ENCODE measurements around the gene INPP5A. TPM values are rescaled to one million over a fixed set of nuclear protein-coding genes. Genes with fewer than 3 reads are reported as not detected.
"Not testable (repeated sequence)": the region's sequence is repeated elsewhere in the genome, so short reads cannot be mapped to it uniquely, and the experiment has no call there.

The INPP5A gene
- total and polyA plus RNA-seq, 5 donors from 2014 or later: 0.66 to 21.3 (median 1.0) TPM

- H3K4me1 ChIP-seq (ENCODE audit: control insufficient read depth, insufficient read depth, low read length, poor library complexity, severe bottlenecking): no peaks in the 10 kb centered on the region
- no peak overlapping the region for H3K4me3 ChIP-seq (ENCODE audit: low read depth, low read length)
- no peaks in the 10 kb centered on the region for H3K36me3 Mint-ChIP-seq
- DNase-seq (no peak), ATAC-seq (ENCODE audit: low read depth in 2 of 2) (no peak)
- no peaks in the 10 kb centered on the region for H3K27me3 Mint-ChIP-seq
- no peak overlapping the region for H3K4me3 Mint-ChIP-seq
- H3K27ac Mint-ChIP-seq: no peak overlapping the region
- H3K27ac ChIP-seq (ENCODE audit: insufficient read depth, low read length, poor library complexity, severe bottlenecking): no peak overlapping the region
- H3K4me1 Mint-ChIP-seq: no peaks in the 10 kb centered on the region
- peaks cover 0 to 6% (median 0%) of the 10 kb centered on the region in 7 donors for H3K9me3 Mint-ChIP-seq
- no peaks in the 10 kb centered on the region for H3K9me3 ChIP-seq (ENCODE audit: control insufficient read depth in 2 of 2, low read length in 2 of 2)
- H3K27me3 ChIP-seq (ENCODE audit: control insufficient read depth, insufficient read depth, low read length): no peaks in the 10 kb centered on the region
- no peaks in the 10 kb centered on the region for H3K36me3 ChIP-seq (ENCODE audit: control insufficient read depth, insufficient read depth, low read length)
Measured at GRCh38 chr10:132820056-132820455, 282.5 kb downstream of the INPP5A start.

DNA sequence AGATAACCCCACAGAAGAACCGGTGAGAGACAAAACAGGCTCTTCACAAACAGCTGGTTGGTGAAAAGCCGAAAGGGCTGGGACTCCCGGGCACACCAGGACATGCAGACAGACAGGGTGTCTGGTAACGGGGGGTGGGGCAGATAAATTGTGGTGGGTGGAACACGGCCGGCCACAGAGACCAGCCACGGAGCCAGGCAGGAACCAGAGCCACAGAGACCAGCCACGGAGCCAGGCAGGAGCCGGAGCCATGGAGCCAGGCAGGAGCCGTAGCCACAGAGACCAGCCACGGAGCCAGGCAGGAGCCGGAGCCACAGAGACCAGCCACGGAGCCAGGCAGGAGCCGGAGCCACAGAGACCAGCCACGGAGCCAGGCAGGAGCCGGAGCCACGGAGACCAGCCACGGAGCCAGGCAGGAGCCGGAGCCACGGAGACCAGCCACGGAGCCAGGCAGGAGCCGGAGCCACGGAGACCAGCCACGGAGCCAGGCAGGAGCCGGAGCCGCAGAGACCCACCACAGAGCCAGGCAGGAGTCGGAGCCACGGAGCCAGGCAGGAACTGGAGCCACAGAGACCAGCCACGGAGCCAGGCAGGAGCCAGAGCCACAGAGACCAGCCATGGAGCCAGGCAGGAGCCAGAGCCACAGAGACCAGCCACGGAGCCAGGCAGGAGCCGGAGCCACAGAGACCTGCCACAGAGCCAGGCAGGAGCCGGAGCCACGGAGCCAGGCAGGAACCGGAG, 288.4 kb downstream of the INPP5A start:
- not testable (repeated sequence) for H3K9me3 Mint-ChIP-seq; H3K27me3 Mint-ChIP-seq; H3K27ac ChIP-seq (ENCODE audit: insufficient read depth, low read length, poor library complexity, severe bottlenecking); H3K4me3 ChIP-seq (ENCODE audit: low read depth, low read length); H3K9me3 ChIP-seq (ENCODE audit: control insufficient read depth in 2 of 2, low read length in 2 of 2); DNase-seq; H3K27me3 ChIP-seq (ENCODE audit: control insufficient read depth, insufficient read depth, low read length); ATAC-seq (ENCODE audit: low read depth in 2 of 2); H3K36me3 ChIP-seq (ENCODE audit: control insufficient read depth, insufficient read depth, low read length); H3K36me3 Mint-ChIP-seq; H3K4me1 Mint-ChIP-seq; H3K4me1 ChIP-seq (ENCODE audit: control insufficient read depth, insufficient read depth, low read length, poor library complexity, severe bottlenecking); H3K4me3 Mint-ChIP-seq
- H3K27ac Mint-ChIP-seq: peak overlapping the region in 1 of 3 donors; percentile 87

GRCh38 chr10:132826524-132827422, 289.2 kb downstream of the INPP5A start:
- ATAC-seq (ENCODE audit: low read depth in 2 of 2): no peak
- no peaks in the 10 kb centered on the region for H3K4me1 Mint-ChIP-seq
- DNase-seq: no peak
- Histone ChIP-seq H3K27ac (ENCODE audit: insufficient read depth, low read length, poor library complexity, severe bottlenecking) (no peak overlapping the region), H3K9me3 (ENCODE audit: control insufficient read depth in 2 of 2, low read length in 2 of 2) (no peaks in the 10 kb centered on the region), H3K27me3 (ENCODE audit: control insufficient read depth, insufficient read depth, low read length) (no peaks in the 10 kb centered on the region), H3K36me3 (ENCODE audit: control insufficient read depth, insufficient read depth, low read length) (no peaks in the 10 kb centered on the region), H3K4me1 (ENCODE audit: control insufficient read depth, insufficient read depth, low read length, poor library complexity, severe bottlenecking) (no peaks in the 10 kb centered on the region), H3K4me3 (ENCODE audit: low read depth, low read length) (no peak overlapping the region)
- H3K27me3 Mint-ChIP-seq: no peaks in the 10 kb centered on the region
- no peak overlapping the region for H3K4me3 Mint-ChIP-seq
- H3K9me3 Mint-ChIP-seq: peaks cover 0 to 6% (median 0%) of the 10 kb centered on the region in 7 donors
- H3K36me3 Mint-ChIP-seq: no peaks in the 10 kb centered on the region
- H3K27ac Mint-ChIP-seq: no peak overlapping the region

DNA sequence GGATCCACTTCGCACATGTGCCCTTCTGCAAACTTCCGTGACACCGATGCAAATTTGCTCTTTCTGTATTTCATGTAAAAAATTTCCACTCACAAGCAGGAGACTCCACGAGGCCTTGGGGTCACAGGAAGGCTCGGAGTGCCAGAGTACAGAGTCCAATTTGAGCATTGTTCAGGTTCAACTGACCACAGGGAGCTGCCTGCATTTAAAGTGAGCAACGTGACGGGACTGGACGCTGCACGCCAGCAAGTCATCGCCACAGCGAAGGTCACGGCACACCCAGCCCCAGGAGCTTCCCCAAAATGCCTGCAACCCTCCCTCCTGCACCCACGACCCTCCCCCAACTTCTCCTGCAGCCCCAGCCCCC, 289.8 kb downstream of the INPP5A start:
- Mint-ChIP-seq H3K4me1 (no peaks in the 10 kb centered on the region), H3K27ac (no peak overlapping the region), H3K36me3 (no peaks in the 10 kb centered on the region), H3K4me3 (no peak overlapping the region), H3K9me3 (peaks cover 0 to 7% (median 0%) of the 10 kb centered on the region in 7 donors), H3K27me3 (no peaks in the 10 kb centered on the region)
- ATAC-seq (ENCODE audit: low read depth in 2 of 2): no peak
- Histone ChIP-seq H3K27me3 (ENCODE audit: control insufficient read depth, insufficient read depth, low read length) (no peaks in the 10 kb centered on the region), H3K36me3 (ENCODE audit: control insufficient read depth, insufficient read depth, low read length) (no peaks in the 10 kb centered on the region), H3K27ac (ENCODE audit: insufficient read depth, low read length, poor library complexity, severe bottlenecking) (no peak overlapping the region), H3K4me1 (ENCODE audit: control insufficient read depth, insufficient read depth, low read length, poor library complexity, severe bottlenecking) (no peaks in the 10 kb centered on the region), H3K4me3 (ENCODE audit: low read depth, low read length) (no peak overlapping the region), H3K9me3 (ENCODE audit: control insufficient read depth in 2 of 2, low read length in 2 of 2) (no peaks in the 10 kb centered on the region)
- DNase-seq: no peak

- Mint-ChIP-seq H3K9me3 (peaks cover 0 to 9% (median 0%) of the 10 kb centered on the region in 7 donors), H3K4me1 (no peaks in the 10 kb centered on the region), H3K27ac (no peak overlapping the region), H3K27me3 (no peaks in the 10 kb centered on the region), H3K4me3 (no peak overlapping the region), H3K36me3 (no peaks in the 10 kb centered on the region)
- H3K4me3 ChIP-seq (ENCODE audit: low read depth, low read length): no peak overlapping the region
- no peaks in the 10 kb centered on the region for H3K27me3 ChIP-seq (ENCODE audit: control insufficient read depth, insufficient read depth, low read length)
- H3K4me1 ChIP-seq (ENCODE audit: control insufficient read depth, insufficient read depth, low read length, poor library complexity, severe bottlenecking): no peaks in the 10 kb centered on the region
- H3K9me3 ChIP-seq (ENCODE audit: control insufficient read depth in 2 of 2, low read length in 2 of 2): no peaks in the 10 kb centered on the region
- no peak overlapping the region for H3K27ac ChIP-seq (ENCODE audit: insufficient read depth, low read length, poor library complexity, severe bottlenecking)
- DNase-seq (no peak), ATAC-seq (ENCODE audit: low read depth in 2 of 2) (no peak)
- H3K36me3 ChIP-seq (ENCODE audit: control insufficient read depth, insufficient read depth, low read length): no peaks in the 10 kb centered on the region
Measured at GRCh38 chr10:132827861-132828539, 290.4 kb downstream of the INPP5A start.

DNA sequence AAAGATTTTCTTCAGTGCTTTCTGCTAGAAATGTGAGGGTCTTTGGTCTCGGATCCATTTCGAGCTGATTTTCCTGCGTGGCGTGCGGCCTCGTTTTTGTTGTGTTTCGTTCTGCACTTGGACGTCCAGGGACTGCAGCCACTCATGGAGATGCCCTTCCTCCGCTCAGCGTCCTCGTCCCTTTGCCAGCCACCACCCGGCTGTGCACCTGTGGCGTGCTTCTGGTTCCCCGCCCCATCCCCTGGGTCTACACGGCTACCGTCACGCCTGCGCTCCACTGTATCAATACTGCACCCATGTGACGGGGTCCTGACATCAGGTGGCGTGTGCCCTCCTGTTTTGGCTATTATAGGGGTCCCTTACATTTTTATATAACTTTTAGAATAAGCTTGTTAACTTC, 291.1 kb downstream of the INPP5A start:
- DNase-seq (no peak), ATAC-seq (ENCODE audit: low read depth in 2 of 2) (no peak)
- Mint-ChIP-seq H3K36me3 (no peaks in the 10 kb centered on the region), H3K27me3 (no peaks in the 10 kb centered on the region), H3K4me3 (no peak overlapping the region), H3K9me3 (peaks cover 0 to 9% (median 0%) of the 10 kb centered on the region in 7 donors), H3K4me1 (no peaks in the 10 kb centered on the region), H3K27ac (no peak overlapping the region)
- Histone ChIP-seq H3K27me3 (ENCODE audit: control insufficient read depth, insufficient read depth, low read length) (no peaks in the 10 kb centered on the region), H3K36me3 (ENCODE audit: control insufficient read depth, insufficient read depth, low read length) (no peaks in the 10 kb centered on the region), H3K4me3 (ENCODE audit: low read depth, low read length) (no peak overlapping the region), H3K4me1 (ENCODE audit: control insufficient read depth, insufficient read depth, low read length, poor library complexity, severe bottlenecking) (no peaks in the 10 kb centered on the region), H3K9me3 (ENCODE audit: control insufficient read depth in 2 of 2, low read length in 2 of 2) (no peaks in the 10 kb centered on the region), H3K27ac (ENCODE audit: insufficient read depth, low read length, poor library complexity, severe bottlenecking) (no peak overlapping the region)

DNA sequence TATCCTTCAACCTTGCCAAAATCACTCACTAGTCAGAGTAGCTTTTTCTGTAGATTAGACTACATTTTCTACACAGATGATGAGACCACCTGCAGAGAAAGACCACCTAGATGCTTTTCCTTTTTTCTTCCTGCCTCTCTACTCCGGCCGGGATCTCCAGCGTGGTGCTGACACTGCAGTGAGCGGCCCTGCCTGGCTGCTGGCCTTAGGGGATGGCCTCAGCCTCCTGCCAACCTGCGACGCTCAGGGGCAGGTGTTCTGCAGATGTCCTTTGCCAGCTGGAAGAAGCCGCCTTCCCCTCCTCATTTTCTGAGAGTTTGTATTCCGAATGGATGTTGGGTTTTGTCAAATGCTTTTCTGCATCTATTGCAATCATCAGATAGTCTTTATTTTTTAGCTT, 291.8 kb downstream of the INPP5A start:
- H3K27me3 ChIP-seq (ENCODE audit: control insufficient read depth, insufficient read depth, low read length): no peaks in the 10 kb centered on the region
- H3K9me3 Mint-ChIP-seq: peaks cover 0 to 9% (median 0%) of the 10 kb centered on the region in 7 donors
- H3K4me1 Mint-ChIP-seq: no peaks in the 10 kb centered on the region
- no peaks in the 10 kb centered on the region for H3K4me1 ChIP-seq (ENCODE audit: control insufficient read depth, insufficient read depth, low read length, poor library complexity, severe bottlenecking)
- no peaks in the 10 kb centered on the region for H3K27me3 Mint-ChIP-seq
- H3K27ac ChIP-seq (ENCODE audit: insufficient read depth, low read length, poor library complexity, severe bottlenecking): no peak overlapping the region
- no peak overlapping the region for H3K27ac Mint-ChIP-seq
- no peaks in the 10 kb centered on the region for H3K36me3 Mint-ChIP-seq
- ATAC-seq (ENCODE audit: low read depth in 2 of 2): no peak
- no peak for DNase-seq
- no peaks in the 10 kb centered on the region for H3K9me3 ChIP-seq (ENCODE audit: control insufficient read depth in 2 of 2, low read length in 2 of 2)
- H3K4me3 Mint-ChIP-seq: no peak overlapping the region
- H3K36me3 ChIP-seq (ENCODE audit: control insufficient read depth, insufficient read depth, low read length): no peaks in the 10 kb centered on the region
- H3K4me3 ChIP-seq (ENCODE audit: low read depth, low read length): no peak overlapping the region

All from CD4-positive, CD25-positive, alpha-beta regulatory T cell (primary cell).